Activated naive CD8-positive, alpha-beta T cell treated with anti-CD3 and anti-CD28 coated beads, Interleukin-2, amount 50 U/mL, for 24 hours (primary cell): ENCODE results near the gene PLCB1.
A peak's percentile ranks its signal among the peaks of the same experiment; 100 is the strongest.
"Not testable (repeated sequence)": the region's sequence is repeated elsewhere in the genome, so short reads cannot be mapped to it uniquely, and the experiment has no call there.

ENCODE experiments used
- ATAC-seq: fragments of 150-1000 bp; cut with Tn5 transposase; one replicate; pipeline ENCODE4 v1.10.0; 2021
- DNase-seq: peaks from one replicate; pipeline ENCODE4 v3.0.0; 2021
- H3K27ac Mint-ChIP-seq: one replicate; pipeline ENCODE4 v1.8.0; 2021; ENCODE audit warnings: mild to moderate bottlenecking, mixed read lengths
- H3K27me3 Mint-ChIP-seq: one replicate; pipeline ENCODE4 v1.8.0; 2021; ENCODE audit warnings: mixed read lengths
- H3K36me3 Mint-ChIP-seq: one replicate; pipeline ENCODE4 v1.8.0; 2021; ENCODE audit warnings: low read depth, mixed read lengths
- H3K4me1 Mint-ChIP-seq: one replicate; pipeline ENCODE4 v1.8.0; 2021; ENCODE audit warnings: mixed read lengths
- H3K4me3 Mint-ChIP-seq: one replicate; pipeline ENCODE4 v1.8.0; 2021; ENCODE audit warnings: mild to moderate bottlenecking, moderate library complexity, mixed read lengths
- H3K9me3 Mint-ChIP-seq: one replicate; pipeline ENCODE4 v1.8.0; 2021; ENCODE audit warnings: mixed read lengths

PLCB1 gene

GRCh38 chr20:8131598-8132483 is at the start of gene PLCB1:
Gene PLCB1, plus strand, starts transcription at chr20:8132266. Its CDS starts 386 bp downstream, at chr20:8132652.
- Mint-ChIP-seq H3K27me3 (peaks cover 36% of the 10 kb centered on the region), H3K4me3 (peak within 1 kb of the TSS; percentile 80), H3K4me1 (peaks cover 45% of the 10 kb centered on the region), H3K27ac (peak within 1 kb of the TSS; percentile 22), H3K36me3 (no peaks in the 10 kb centered on the region), H3K9me3 (no peaks in the 10 kb centered on the region)
- ATAC-seq (peak; percentile 73), DNase-seq (peak; percentile 84)

- no peak overlapping the region for H3K4me3 Mint-ChIP-seq
- DNase-seq: no peak
- H3K36me3 Mint-ChIP-seq: no peaks in the 10 kb centered on the region
- H3K27ac Mint-ChIP-seq: no peak overlapping the region
- H3K9me3 Mint-ChIP-seq: no peaks in the 10 kb centered on the region
- H3K27me3 Mint-ChIP-seq: peaks cover 4% of the 10 kb centered on the region
- no peak for ATAC-seq
- H3K4me1 Mint-ChIP-seq: no peaks in the 10 kb centered on the region
These were observed 49.1 kb upstream of the PLCB1 start for GRCh38 chr20:8082989-8083388.

DNA sequence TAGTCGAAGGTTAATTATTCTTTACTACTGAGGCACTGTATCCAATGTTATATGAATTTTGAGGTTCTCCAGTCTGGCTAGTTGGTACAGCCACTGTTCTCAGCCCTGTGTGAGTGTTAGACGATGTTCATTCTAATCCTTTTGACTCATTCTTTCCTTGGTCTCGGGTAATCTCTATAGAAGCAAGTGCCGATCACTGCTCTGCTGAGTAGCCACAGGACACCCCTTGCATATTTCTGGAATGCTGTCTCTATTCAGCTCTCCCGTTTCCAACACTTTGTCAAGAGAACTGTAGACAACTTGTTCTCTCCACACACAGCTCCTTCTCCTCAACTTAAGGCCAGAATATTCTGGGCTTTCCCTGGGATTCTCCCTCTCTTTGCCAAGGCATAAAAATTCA is 42.4 kb upstream of the PLCB1 start:
- ATAC-seq: no peak

GRCh38 chr20:8094415-8094818 is 37.6 kb upstream of the PLCB1 start:
- Mint-ChIP-seq H3K27me3 (peaks cover 6% of the 10 kb centered on the region), H3K4me1 (no peaks in the 10 kb centered on the region), H3K27ac (no peak overlapping the region), H3K36me3 (no peaks in the 10 kb centered on the region), H3K9me3 (no peaks in the 10 kb centered on the region), H3K4me3 (no peak overlapping the region)
- no peak for ATAC-seq
- DNase-seq: no peak

More for the DNA sequence above, 42.4 kb upstream of the PLCB1 start:
- Mint-ChIP-seq H3K4me3 (no peak overlapping the region), H3K27me3 (peaks cover 10% of the 10 kb centered on the region), H3K4me1 (no peaks in the 10 kb centered on the region), H3K27ac (no peak overlapping the region), H3K36me3 (no peaks in the 10 kb centered on the region), H3K9me3 (no peaks in the 10 kb centered on the region)
- DNase-seq: no peak

DNA sequence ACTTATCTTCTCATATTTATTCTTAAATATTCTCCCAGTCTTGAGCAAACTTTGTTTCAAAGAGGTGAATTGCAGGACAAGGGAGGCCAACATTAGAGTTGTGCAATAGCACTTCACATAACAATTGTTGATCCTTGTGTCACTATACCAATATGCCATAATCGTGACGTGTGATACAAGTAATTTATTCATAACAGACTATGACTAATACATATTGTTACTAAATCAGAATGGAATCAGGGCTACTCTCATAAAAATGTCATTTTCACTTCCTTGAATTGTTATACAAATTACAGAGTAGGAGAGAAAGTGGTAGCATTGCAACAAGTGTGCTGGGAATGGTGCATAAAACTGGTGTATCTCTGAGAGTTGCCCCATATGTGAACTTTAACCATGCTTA is 37.2 kb upstream of the PLCB1 start:
- H3K27me3 Mint-ChIP-seq: peaks cover 6% of the 10 kb centered on the region
- H3K4me1 Mint-ChIP-seq: no peaks in the 10 kb centered on the region
- H3K36me3 Mint-ChIP-seq: no peaks in the 10 kb centered on the region
- H3K9me3 Mint-ChIP-seq: no peaks in the 10 kb centered on the region
- DNase-seq: no peak
- no peak overlapping the region for H3K4me3 Mint-ChIP-seq
- no peak for ATAC-seq
- no peak overlapping the region for H3K27ac Mint-ChIP-seq

- peaks cover 8% of the 10 kb centered on the region for H3K27me3 Mint-ChIP-seq
- no peak overlapping the region for H3K4me3 Mint-ChIP-seq
- no peaks in the 10 kb centered on the region for H3K9me3 Mint-ChIP-seq
- ATAC-seq (no peak), DNase-seq (no peak)
- H3K4me1 Mint-ChIP-seq: no peaks in the 10 kb centered on the region
- no peaks in the 10 kb centered on the region for H3K36me3 Mint-ChIP-seq
- no peak overlapping the region for H3K27ac Mint-ChIP-seq
These were observed 36.2 kb upstream of the PLCB1 start for GRCh38 chr20:8095648-8096572.

- H3K27me3 Mint-ChIP-seq: peaks cover 8% of the 10 kb centered on the region
- H3K36me3 Mint-ChIP-seq: no peaks in the 10 kb centered on the region
- H3K4me3 Mint-ChIP-seq: no peak overlapping the region
- H3K27ac Mint-ChIP-seq: no peak overlapping the region
- H3K9me3 Mint-ChIP-seq: no peaks in the 10 kb centered on the region
- ATAC-seq (no peak), DNase-seq (no peak)
- H3K4me1 Mint-ChIP-seq: no peaks in the 10 kb centered on the region
These were observed 34.8 kb upstream of the PLCB1 start for GRCh38 chr20:8097307-8097706.

GRCh38 chr20:8104252-8104651 is 27.8 kb upstream of the PLCB1 start:
- H3K36me3 Mint-ChIP-seq: no peaks in the 10 kb centered on the region
- no peaks in the 10 kb centered on the region for H3K4me1 Mint-ChIP-seq
- H3K27me3 Mint-ChIP-seq: peaks cover 5% of the 10 kb centered on the region
- H3K27ac Mint-ChIP-seq: no peak overlapping the region
- DNase-seq: no peak
- no peak for ATAC-seq
- peaks cover 32% of the 10 kb centered on the region for H3K9me3 Mint-ChIP-seq
- H3K4me3 Mint-ChIP-seq: no peak overlapping the region

DNA sequence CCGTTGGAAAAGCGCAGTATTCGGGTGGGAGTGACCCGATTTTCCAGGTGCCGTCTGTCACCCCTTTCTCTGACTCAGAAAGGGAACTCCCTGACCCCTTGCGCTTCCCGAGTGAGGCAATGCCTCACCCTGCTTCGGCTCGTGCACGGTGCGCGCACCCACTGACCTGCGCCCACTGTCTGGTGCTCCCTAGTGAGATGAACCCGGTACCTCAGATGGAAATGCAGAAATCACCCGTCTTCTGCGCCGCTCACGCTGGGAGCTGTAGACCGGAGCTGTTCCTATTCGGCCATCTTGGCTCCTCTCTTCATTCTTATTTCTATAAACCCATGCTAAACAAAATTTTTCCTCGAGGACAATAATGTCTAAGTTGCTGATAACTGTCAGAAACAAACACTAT is 17.5 kb upstream of the PLCB1 start:
- H3K9me3 Mint-ChIP-seq, H3K4me3 Mint-ChIP-seq, H3K27ac Mint-ChIP-seq, H3K36me3 Mint-ChIP-seq, DNase-seq, H3K27me3 Mint-ChIP-seq, H3K4me1 Mint-ChIP-seq, ATAC-seq: not testable (repeated sequence)

DNA sequence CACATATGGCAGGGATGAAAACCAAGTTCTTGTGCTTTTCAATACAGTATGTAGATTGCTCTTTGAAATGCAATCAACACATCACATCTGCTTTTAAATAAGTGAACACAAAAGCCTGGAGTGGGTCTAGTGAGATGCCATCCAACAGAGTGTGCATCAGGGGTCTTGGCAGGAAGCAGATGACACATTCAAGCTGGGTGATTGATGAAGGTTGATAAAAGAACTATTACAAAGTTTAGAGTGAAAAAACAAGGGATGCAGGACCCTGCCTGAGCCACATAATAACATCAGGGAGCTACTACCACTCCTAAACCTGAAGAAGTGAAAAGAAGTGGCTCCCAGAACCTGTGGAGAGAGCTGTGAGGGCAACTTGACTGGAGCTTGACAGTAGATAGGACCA is 16.6 kb upstream of the PLCB1 start:
- peaks cover 10% of the 10 kb centered on the region for H3K27me3 Mint-ChIP-seq
- H3K4me3 Mint-ChIP-seq: no peak overlapping the region
- no peak overlapping the region for H3K27ac Mint-ChIP-seq
- no peak for ATAC-seq
- H3K36me3 Mint-ChIP-seq: no peaks in the 10 kb centered on the region
- DNase-seq: no peak
- no peaks in the 10 kb centered on the region for H3K4me1 Mint-ChIP-seq
- no peaks in the 10 kb centered on the region for H3K9me3 Mint-ChIP-seq

GRCh38 chr20:8116067-8116811 is 15.8 kb upstream of the PLCB1 start:
- no peaks in the 10 kb centered on the region for H3K4me1 Mint-ChIP-seq
- H3K4me3 Mint-ChIP-seq: no peak overlapping the region
- ATAC-seq (no peak), DNase-seq (no peak)
- no peak overlapping the region for H3K27ac Mint-ChIP-seq
- H3K36me3 Mint-ChIP-seq: no peaks in the 10 kb centered on the region
- peaks cover 14% of the 10 kb centered on the region for H3K27me3 Mint-ChIP-seq
- no peaks in the 10 kb centered on the region for H3K9me3 Mint-ChIP-seq

DNA sequence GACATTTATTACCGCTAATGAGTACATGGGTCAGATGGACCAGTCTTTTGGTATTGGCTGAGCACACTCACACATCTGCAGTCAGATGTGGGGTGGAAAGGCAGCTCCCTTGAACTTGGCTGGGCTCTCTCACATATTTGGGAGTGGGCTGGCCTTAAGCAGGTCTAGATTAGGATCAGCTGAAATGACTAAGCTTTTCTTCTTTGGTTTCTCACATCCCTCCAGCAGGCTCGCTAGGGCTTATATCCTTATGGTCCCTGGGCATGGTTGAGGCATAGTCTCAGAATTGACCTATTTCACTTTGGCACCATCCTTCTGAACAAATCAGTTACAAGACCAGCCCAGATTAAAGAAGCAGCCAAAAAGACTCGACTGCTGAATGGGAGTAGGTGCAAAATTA is 14.4 kb upstream of the PLCB1 start:
- no peak overlapping the region for H3K27ac Mint-ChIP-seq
- H3K4me1 Mint-ChIP-seq: no peaks in the 10 kb centered on the region
- no peaks in the 10 kb centered on the region for H3K9me3 Mint-ChIP-seq
- no peak overlapping the region for H3K4me3 Mint-ChIP-seq
- no peak for ATAC-seq
- H3K27me3 Mint-ChIP-seq: peaks cover 12% of the 10 kb centered on the region
- H3K36me3 Mint-ChIP-seq: no peaks in the 10 kb centered on the region
- DNase-seq: no peak

DNA sequence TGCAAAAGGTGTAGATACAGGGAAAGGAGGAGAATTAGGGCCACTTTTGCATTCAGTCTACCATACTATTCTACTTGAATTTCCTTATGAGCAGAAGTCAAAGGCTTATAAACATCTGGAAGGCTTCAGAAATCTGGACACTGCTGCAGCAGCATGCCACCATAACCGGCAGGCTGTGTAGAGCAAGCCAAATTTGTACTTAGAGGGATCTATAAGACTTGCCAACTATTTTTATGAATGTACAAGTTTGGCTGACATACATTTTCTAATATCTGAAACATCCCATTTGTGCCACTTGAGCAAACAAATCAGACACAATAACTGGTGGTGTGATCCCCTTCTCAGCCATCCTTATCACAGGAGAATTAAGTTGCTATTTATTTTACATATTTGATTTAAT is 14.0 kb upstream of the PLCB1 start:
- Mint-ChIP-seq H3K4me1 (no peaks in the 10 kb centered on the region), H3K27ac (no peak overlapping the region), H3K27me3 (peaks cover 12% of the 10 kb centered on the region), H3K4me3 (no peak overlapping the region), H3K36me3 (no peaks in the 10 kb centered on the region), H3K9me3 (no peaks in the 10 kb centered on the region)
- ATAC-seq: no peak
- DNase-seq: no peak

- Mint-ChIP-seq H3K36me3 (no peaks in the 10 kb centered on the region), H3K27ac (no peak overlapping the region), H3K4me1 (no peaks in the 10 kb centered on the region), H3K9me3 (no peaks in the 10 kb centered on the region), H3K4me3 (no peak overlapping the region), H3K27me3 (peaks cover 12% of the 10 kb centered on the region)
- DNase-seq (no peak), ATAC-seq (no peak)
These were observed 13.3 kb upstream of the PLCB1 start for GRCh38 chr20:8118760-8119159.
